GM12878 (cell line): ENCODE results near the gene RUNX3. TPM values are rescaled to one million over a fixed set of nuclear protein-coding genes. Genes with fewer than 3 reads are reported as not detected.
A peak's percentile ranks its signal among the peaks of the same experiment; 100 is the strongest.

Experiments used
- CHD1 ChIP-seq: IDR thresholded peaks from 2 replicates; pipeline ENCODE4 v1.6.1; 2012; ENCODE audit warnings: low read depth, low read length, improper control_type of control experiment
- CREM ChIP-seq: IDR thresholded peaks from 2 replicates; pipeline ENCODE4 v1.6.1; 2014; ENCODE audit warnings: antibody characterized with exemption, low read depth
- FOS ChIP-seq: IDR thresholded peaks from 3 replicates; pipeline ENCODE4 v1.6.1; 2011; ENCODE audit warnings: borderline replicate concordance; ENCODE audit not compliant: insufficient read length; ENCODE audit errors: extremely low read depth
- HDAC6 ChIP-seq: fragments of 200-600 bp; sonication (generic); IDR thresholded peaks from one replicate; pipeline ENCODE4 v1.8.0; 2017; ENCODE audit warnings: antibody characterized with exemption; ENCODE audit not compliant: unreplicated experiment
- IKZF1 ChIP-seq: fragments of 450-650 bp; conservative IDR thresholded peaks from 2 replicates; pipeline ENCODE4 v1.6.1; 2017; ENCODE audit warnings: antibody characterized with exemption, mild to moderate bottlenecking
- IKZF2 ChIP-seq, 2 experiments: fragments of 450-650 bp; IDR thresholded peaks; 2 replicates each; pipeline ENCODE4 v1.6.1; 2017; ENCODE audit warnings: mild to moderate bottlenecking in 2 of 2, moderate library complexity in 2 of 2
- LARP7 ChIP-seq: fragments of 450-650 bp; IDR thresholded peaks from 2 replicates; pipeline ENCODE4 v1.6.1; 2017; ENCODE audit warnings: mild to moderate bottlenecking
- NFXL1 ChIP-seq: fragments of 450-650 bp; IDR thresholded peaks from 2 replicates; pipeline ENCODE4 v1.6.1; 2017; ENCODE audit warnings: antibody characterized with exemption, mild to moderate bottlenecking, borderline replicate concordance
- NR2C1 ChIP-seq: fragments of 450-650 bp; IDR thresholded peaks from 2 replicates; pipeline ENCODE4 v1.6.1; 2017; ENCODE audit warnings: antibody characterized with exemption, mild to moderate bottlenecking, moderate library complexity
- NR2C2 ChIP-seq: IDR thresholded peaks from 2 replicates; pipeline ENCODE4 v1.6.1; 2011; ENCODE audit warnings: borderline replicate concordance, low read depth; ENCODE audit not compliant: control insufficient read depth, insufficient read length
- POLR2A ChIP-seq: IDR thresholded peaks from 2 replicates; pipeline ENCODE4 v1.6.1; 2011; ENCODE audit warnings: low read depth, mild to moderate bottlenecking, low read length
- SMC3 ChIP-seq: IDR thresholded peaks from 2 replicates; pipeline ENCODE4 v1.6.1; 2011; ENCODE audit warnings: low read length, improper control_type of control experiment, borderline replicate concordance
- SREBF2 ChIP-seq: IDR thresholded peaks from 2 replicates; pipeline ENCODE4 v1.6.1; 2012; ENCODE audit warnings: mild to moderate bottlenecking, low read length
- SUPT20H ChIP-seq: IDR thresholded peaks from 2 replicates; pipeline ENCODE4 v1.6.1; 2011; ENCODE audit warnings: low read depth, mild to moderate bottlenecking, low read length, moderate library complexity, borderline replicate concordance; ENCODE audit not compliant: control insufficient read depth
- YBX1 ChIP-seq: fragments of 450-650 bp; IDR thresholded peaks from 2 replicates; pipeline ENCODE4 v1.6.1; 2016; ENCODE audit warnings: antibody characterized with exemption
- polyA plus RNA-seq, 11 experiments: library from polyadenylated mRNA; depleted of rRNA in 4 of 11; unstranded in 6 of 11; stranded (reverse) in 5 of 11; fragments of >200 nt; fragmentation: Nextera tagmentation in 4 of 11; fragmentation: Illumina TruSeq in 1 of 11; extraction: Ambion mirVana in 4 of 11; extraction: Trizol in 1 of 11; gene quantifications; 1 replicate in 1 of 11; 2 replicates in 10 of 11; pipeline versions ENCODE4 v1.2.1 to v1.2.3, GENCODE V29; 2011 to 2016; ENCODE audit warnings: inconsistent platforms in 2 of 11, missing spikeins in 2 of 11, low read depth in 1 of 11
- total RNA-seq, 4 experiments: library from RNA; depleted of rRNA in 3 of 4; stranded (reverse); fragments of >200 nt in 3 of 4; fragmentation: Illumina TruSeq in 1 of 4; extraction: Trizol in 1 of 4; gene quantifications; 2 replicates each; pipeline versions ENCODE4 v1.2.1 to v1.2.3, GENCODE V29; 2013 to 2021
- TF ChIP-seq, protein P1 (sequence below), 3 experiments: IDR thresholded peaks in 2 of 3; conservative IDR thresholded peaks in 1 of 3; 2 replicates each; pipeline ENCODE4 v1.5.1; 2011; ENCODE audit warnings: low read depth in 3 of 3, low read length in 3 of 3, mild to moderate bottlenecking in 3 of 3, control low read depth in 2 of 3, moderate library complexity in 2 of 3, inconsistent platforms in 1 of 3, mixed read lengths in 1 of 3; ENCODE audit not compliant: control insufficient read depth in 2 of 3, insufficient read depth in 1 of 3; ENCODE audit errors: extremely low read depth in 1 of 3
- TF ChIP-seq, protein P2 (sequence below): fragments of 450-650 bp; IDR thresholded peaks from 2 replicates; pipeline ENCODE4 v1.6.1; 2017; ENCODE audit warnings: borderline replicate concordance
- TF ChIP-seq, protein P3 (sequence below): fragments of 450-650 bp; IDR thresholded peaks from 2 replicates; pipeline ENCODE4 v1.6.1; 2018; ENCODE audit warnings: mild to moderate bottlenecking, low read depth, moderate library complexity; ENCODE audit not compliant: partially characterized antibody
- TF ChIP-seq, protein P4 (sequence below): fragments of 150-350 bp; IDR thresholded peaks from 2 replicates; pipeline ENCODE4 v1.6.1; 2014; ENCODE audit warnings: mild to moderate bottlenecking, low read depth, low read length
- TF ChIP-seq, protein P5 (sequence below): fragments of 450-650 bp; IDR thresholded peaks from 2 replicates; pipeline ENCODE4 v1.6.1; 2017; ENCODE audit warnings: antibody characterized with exemption, mild to moderate bottlenecking, moderate library complexity

The RUNX3 gene
- total and polyA plus RNA-seq, 10 of the 15 experiments (the other 5 are each of a cell fraction or from before 2014, with no cell fraction given), result 19.0 to 151 (median 31.4) TPM

DNA sequence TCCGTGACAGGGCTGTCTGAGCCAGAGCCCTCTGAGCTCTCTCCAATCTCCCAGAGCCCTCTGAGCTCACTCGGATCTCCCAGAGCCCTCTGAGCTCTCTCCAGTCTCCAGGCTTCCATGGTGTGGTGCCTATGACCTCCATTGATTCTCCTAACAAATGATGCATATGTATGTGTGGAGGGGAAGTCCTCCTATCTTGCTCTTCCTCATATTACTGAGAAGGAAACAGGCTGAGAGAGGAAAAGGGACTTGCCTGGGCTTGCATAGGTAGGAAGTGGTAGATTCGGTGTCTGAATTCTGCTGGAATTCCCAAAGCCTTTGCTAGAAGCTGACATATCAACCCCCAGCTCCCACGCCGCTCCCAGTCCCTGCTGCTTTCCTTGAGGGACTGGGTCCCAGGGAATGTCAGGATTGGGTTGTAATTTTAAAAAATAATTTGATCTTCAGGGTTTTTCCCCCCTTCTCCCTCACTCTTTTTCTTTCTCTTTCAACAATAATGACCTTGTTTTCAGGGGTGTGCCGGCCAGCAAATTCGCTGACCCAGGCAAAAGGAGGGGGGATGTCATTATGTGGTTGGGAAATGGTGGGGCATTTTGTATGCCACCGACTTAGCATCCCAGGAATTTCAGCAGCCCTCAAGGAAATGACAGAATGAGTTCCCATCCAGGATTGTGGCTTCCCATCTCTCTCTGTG, 42.3 kb upstream of the RUNX3 start (continued):
- TF ChIP-seq NR2C2 (no peak), IKZF1 (peak; percentile 67), NFXL1 (no peak), NR2C1 (no peak), CREM (no peak), SREBF2 (no peak), FOS (no peak), SMC3 (no peak), HDAC6 (no peak), POLR2A (no peak), IKZF2 (IDR thresholded peaks at IDR 0.05) (peak; percentile 60 to 65), LARP7 (no peak), CHD1 (no peak), YBX1 (no peak), SUPT20H (no peak)
- TF ChIP-seq, protein P1, sequence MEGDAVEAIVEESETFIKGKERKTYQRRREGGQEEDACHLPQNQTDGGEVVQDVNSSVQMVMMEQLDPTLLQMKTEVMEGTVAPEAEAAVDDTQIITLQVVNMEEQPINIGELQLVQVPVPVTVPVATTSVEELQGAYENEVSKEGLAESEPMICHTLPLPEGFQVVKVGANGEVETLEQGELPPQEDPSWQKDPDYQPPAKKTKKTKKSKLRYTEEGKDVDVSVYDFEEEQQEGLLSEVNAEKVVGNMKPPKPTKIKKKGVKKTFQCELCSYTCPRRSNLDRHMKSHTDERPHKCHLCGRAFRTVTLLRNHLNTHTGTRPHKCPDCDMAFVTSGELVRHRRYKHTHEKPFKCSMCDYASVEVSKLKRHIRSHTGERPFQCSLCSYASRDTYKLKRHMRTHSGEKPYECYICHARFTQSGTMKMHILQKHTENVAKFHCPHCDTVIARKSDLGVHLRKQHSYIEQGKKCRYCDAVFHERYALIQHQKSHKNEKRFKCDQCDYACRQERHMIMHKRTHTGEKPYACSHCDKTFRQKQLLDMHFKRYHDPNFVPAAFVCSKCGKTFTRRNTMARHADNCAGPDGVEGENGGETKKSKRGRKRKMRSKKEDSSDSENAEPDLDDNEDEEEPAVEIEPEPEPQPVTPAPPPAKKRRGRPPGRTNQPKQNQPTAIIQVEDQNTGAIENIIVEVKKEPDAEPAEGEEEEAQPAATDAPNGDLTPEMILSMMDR (IDR thresholded peaks at IDR 0.05 in 2 of 3, conservative IDR thresholded peaks at IDR 0.05 in 1 of 3; ENCODE audit: control insufficient read depth in 2 of 3, extremely low read depth in 1 of 3, insufficient read depth in 1 of 3, low read depth in 3 of 3, low read length in 3 of 3), result no peak
- TF ChIP-seq, protein P2, sequence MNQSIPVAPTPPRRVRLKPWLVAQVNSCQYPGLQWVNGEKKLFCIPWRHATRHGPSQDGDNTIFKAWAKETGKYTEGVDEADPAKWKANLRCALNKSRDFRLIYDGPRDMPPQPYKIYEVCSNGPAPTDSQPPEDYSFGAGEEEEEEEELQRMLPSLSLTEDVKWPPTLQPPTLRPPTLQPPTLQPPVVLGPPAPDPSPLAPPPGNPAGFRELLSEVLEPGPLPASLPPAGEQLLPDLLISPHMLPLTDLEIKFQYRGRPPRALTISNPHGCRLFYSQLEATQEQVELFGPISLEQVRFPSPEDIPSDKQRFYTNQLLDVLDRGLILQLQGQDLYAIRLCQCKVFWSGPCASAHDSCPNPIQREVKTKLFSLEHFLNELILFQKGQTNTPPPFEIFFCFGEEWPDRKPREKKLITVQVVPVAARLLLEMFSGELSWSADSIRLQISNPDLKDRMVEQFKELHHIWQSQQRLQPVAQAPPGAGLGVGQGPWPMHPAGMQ, result no peak
- TF ChIP-seq, protein P3, sequence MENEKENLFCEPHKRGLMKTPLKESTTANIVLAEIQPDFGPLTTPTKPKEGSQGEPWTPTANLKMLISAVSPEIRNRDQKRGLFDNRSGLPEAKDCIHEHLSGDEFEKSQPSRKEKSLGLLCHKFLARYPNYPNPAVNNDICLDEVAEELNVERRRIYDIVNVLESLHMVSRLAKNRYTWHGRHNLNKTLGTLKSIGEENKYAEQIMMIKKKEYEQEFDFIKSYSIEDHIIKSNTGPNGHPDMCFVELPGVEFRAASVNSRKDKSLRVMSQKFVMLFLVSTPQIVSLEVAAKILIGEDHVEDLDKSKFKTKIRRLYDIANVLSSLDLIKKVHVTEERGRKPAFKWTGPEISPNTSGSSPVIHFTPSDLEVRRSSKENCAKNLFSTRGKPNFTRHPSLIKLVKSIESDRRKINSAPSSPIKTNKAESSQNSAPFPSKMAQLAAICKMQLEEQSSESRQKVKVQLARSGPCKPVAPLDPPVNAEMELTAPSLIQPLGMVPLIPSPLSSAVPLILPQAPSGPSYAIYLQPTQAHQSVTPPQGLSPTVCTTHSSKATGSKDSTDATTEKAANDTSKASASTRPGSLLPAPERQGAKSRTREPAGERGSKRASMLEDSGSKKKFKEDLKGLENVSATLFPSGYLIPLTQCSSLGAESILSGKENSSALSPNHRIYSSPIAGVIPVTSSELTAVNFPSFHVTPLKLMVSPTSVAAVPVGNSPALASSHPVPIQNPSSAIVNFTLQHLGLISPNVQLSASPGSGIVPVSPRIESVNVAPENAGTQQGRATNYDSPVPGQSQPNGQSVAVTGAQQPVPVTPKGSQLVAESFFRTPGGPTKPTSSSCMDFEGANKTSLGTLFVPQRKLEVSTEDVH, result no peak
- TF ChIP-seq, protein P4, sequence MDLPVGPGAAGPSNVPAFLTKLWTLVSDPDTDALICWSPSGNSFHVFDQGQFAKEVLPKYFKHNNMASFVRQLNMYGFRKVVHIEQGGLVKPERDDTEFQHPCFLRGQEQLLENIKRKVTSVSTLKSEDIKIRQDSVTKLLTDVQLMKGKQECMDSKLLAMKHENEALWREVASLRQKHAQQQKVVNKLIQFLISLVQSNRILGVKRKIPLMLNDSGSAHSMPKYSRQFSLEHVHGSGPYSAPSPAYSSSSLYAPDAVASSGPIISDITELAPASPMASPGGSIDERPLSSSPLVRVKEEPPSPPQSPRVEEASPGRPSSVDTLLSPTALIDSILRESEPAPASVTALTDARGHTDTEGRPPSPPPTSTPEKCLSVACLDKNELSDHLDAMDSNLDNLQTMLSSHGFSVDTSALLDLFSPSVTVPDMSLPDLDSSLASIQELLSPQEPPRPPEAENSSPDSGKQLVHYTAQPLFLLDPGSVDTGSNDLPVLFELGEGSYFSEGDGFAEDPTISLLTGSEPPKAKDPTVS, result no peak
- TF ChIP-seq, protein P5, sequence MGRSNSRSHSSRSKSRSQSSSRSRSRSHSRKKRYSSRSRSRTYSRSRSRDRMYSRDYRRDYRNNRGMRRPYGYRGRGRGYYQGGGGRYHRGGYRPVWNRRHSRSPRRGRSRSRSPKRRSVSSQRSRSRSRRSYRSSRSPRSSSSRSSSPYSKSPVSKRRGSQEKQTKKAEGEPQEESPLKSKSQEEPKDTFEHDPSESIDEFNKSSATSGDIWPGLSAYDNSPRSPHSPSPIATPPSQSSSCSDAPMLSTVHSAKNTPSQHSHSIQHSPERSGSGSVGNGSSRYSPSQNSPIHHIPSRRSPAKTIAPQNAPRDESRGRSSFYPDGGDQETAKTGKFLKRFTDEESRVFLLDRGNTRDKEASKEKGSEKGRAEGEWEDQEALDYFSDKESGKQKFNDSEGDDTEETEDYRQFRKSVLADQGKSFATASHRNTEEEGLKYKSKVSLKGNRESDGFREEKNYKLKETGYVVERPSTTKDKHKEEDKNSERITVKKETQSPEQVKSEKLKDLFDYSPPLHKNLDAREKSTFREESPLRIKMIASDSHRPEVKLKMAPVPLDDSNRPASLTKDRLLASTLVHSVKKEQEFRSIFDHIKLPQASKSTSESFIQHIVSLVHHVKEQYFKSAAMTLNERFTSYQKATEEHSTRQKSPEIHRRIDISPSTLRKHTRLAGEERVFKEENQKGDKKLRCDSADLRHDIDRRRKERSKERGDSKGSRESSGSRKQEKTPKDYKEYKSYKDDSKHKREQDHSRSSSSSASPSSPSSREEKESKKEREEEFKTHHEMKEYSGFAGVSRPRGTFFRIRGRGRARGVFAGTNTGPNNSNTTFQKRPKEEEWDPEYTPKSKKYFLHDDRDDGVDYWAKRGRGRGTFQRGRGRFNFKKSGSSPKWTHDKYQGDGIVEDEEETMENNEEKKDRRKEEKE, result no peak
